ENCODE results near the gene ABRAXAS1. TPM values are rescaled to one million over a fixed set of nuclear protein-coding genes. Genes with fewer than 3 reads are reported as not detected.

Gene ABRAXAS1
- total and polyA plus RNA-seq, 2 of the 4 experiments (the other 2 are of a cell fraction), result 4.1 to 8.4 TPM

GRCh38 chr4:83436680-83437079, 48.2 kb downstream of the ABRAXAS1 start:
- ChIA-PET CTCF (no interaction called here), POLR2A (ENCODE audit: unreplicated experiment) (interaction anchor here (0.6 kb wide), 1 partner anchor 79 kb away, joined by 4 read pairs; no protein-coding TSS in a partner anchor)
- Histone ChIP-seq H3K9me3 (ENCODE audit: control insufficient read depth, insufficient read depth, low read length) (no peaks in the 10 kb centered on the region), H3K4me3 (ENCODE audit: insufficient read depth, low read depth, low read length) (no peak overlapping the region), H2BK20ac (ENCODE audit: low read depth, low read length) (no peak overlapping the region), H3K18ac (ENCODE audit: low read depth, low read length) (no peak overlapping the region), H3K4me1 (ENCODE audit: control insufficient read depth, insufficient read depth, low read length) (no peaks in the 10 kb centered on the region), H3K27ac (ENCODE audit: insufficient read depth, low read length) (no peak overlapping the region), H4K91ac (ENCODE audit: insufficient read depth, low read depth, low read length) (no peak overlapping the region), H3K79me1 (ENCODE audit: low read depth in 1 of 2, low read length in 2 of 2) (no peaks in the 10 kb centered on the region), H3K27me3 (ENCODE audit: control insufficient read depth, insufficient read depth, low read length) (no peaks in the 10 kb centered on the region), H3K56ac (ENCODE audit: extremely low read depth, insufficient read depth, low read length) (no peak overlapping the region), H3K14ac (replicated peaks; ENCODE audit: low read depth, low read length) (no peak overlapping the region), H2AK5ac (ENCODE audit: low read depth, low read length) (no peak overlapping the region), H3K4me2 (ENCODE audit: low read depth, low read length) (no peak overlapping the region), H3K9me1 (ENCODE audit: insufficient read depth, low read length) (no peaks in the 10 kb centered on the region), H2BK120ac (ENCODE audit: low read depth, low read length) (no peak overlapping the region), H3K23ac (ENCODE audit: low read depth, low read length) (no peak overlapping the region), H2AFZ (replicated peaks; ENCODE audit: low read length, poor library complexity) (no peak overlapping the region), H2BK5ac (ENCODE audit: low read depth, low read length, poor library complexity, severe bottlenecking) (no peak overlapping the region), H2AK9ac (replicated peaks; ENCODE audit: low read depth, low read length, poor library complexity) (no peak overlapping the region), H3K9ac (ENCODE audit: low read depth, low read length) (no peak overlapping the region), H4K20me1 (ENCODE audit: insufficient read depth, low read length) (no peaks in the 10 kb centered on the region), H3K4ac (ENCODE audit: low read depth, low read length) (no peak overlapping the region), H3K36me3 (ENCODE audit: control insufficient read depth, insufficient read depth, low read length) (peaks cover 4% of the 10 kb centered on the region; the same call in 1 of the 2 replicates), H4K8ac (ENCODE audit: low read depth in 2 of 2, low read length in 2 of 2) (no peak overlapping the region), H4K5ac (ENCODE audit: low read depth, low read length) (no peak overlapping the region), H2BK15ac (ENCODE audit: low read depth, low read length) (no peak overlapping the region)
- intact Hi-C loops (cut with micrococcal nuclease), result no loop called here
- 100% methylated on average over 1 of the region's 4 CpGs; no CpG with 5 or more reads in 1 of the 2 experiments for WGBS, 2 experiments (ENCODE audit: extremely low coverage in 2 of 2, insufficient read length in 1 of 2)
- no peak for TF ChIP-seq ELK1 (IDR thresholded peaks at IDR 0.05; ENCODE audit: borderline replicate concordance, low read depth, low read length)
- no peak for TF ChIP-seq MAFK (IDR thresholded peaks at IDR 0.05; ENCODE audit: low read depth, low read length)
- no peak for TF ChIP-seq MAZ (IDR thresholded peaks at IDR 0.05; ENCODE audit: borderline replicate concordance, low read depth, low read length)
- TF ChIP-seq USF2 (IDR thresholded peaks at IDR 0.05; ENCODE audit: low read depth, low read length), result no peak
- no peak for TF ChIP-seq RAD21 (IDR thresholded peaks at IDR 0.05; ENCODE audit: low read length)
- TF ChIP-seq NFE2L2 (IDR thresholded peaks at IDR 0.05; ENCODE audit: low read depth, low read length), result no peak
- TF ChIP-seq SMC3 (IDR thresholded peaks at IDR 0.05; ENCODE audit: low read depth, low read length), result no peak
- TF ChIP-seq POLR2A (IDR thresholded peaks at IDR 0.05; ENCODE audit: low read depth, low read length), result no peak
- TF ChIP-seq RFX5 (IDR thresholded peaks at IDR 0.05; ENCODE audit: low read depth, low read length), result no peak
- no peak for TF ChIP-seq CTCF (conservative IDR thresholded peaks at IDR 0.05; ENCODE audit: low read depth, low read length)
- TF ChIP-seq CHD1 (IDR thresholded peaks at IDR 0.05; ENCODE audit: low read depth, low read length), result no peak
- TF ChIP-seq RCOR1 (IDR thresholded peaks at IDR 0.05; ENCODE audit: insufficient replicate concordance, low read length), result no peak
- TF ChIP-seq BHLHE40 (IDR thresholded peaks at IDR 0.05; ENCODE audit: low read depth, low read length), result no peak
- no peak for TF ChIP-seq MXI1 (IDR thresholded peaks at IDR 0.05; ENCODE audit: borderline replicate concordance, low read depth, low read length)
- TF ChIP-seq CEBPB (IDR thresholded peaks at IDR 0.05; ENCODE audit: low read depth, low read length), result no peak
- TF ChIP-seq FOS (IDR thresholded peaks at IDR 0.05; ENCODE audit: low read depth, low read length), result no peak
- ATAC-seq (ENCODE audit: low read depth) (no peak), DNase-seq (no peak)
- in situ Hi-C loops (cut with MboI; ENCODE audit: low sequenced_read_pairs), result no loop called here
- dilution Hi-C loops (cut with HindIII; ENCODE audit: low sequenced_read_pairs, unreplicated experiment), result no loop called here
- BruUV-seq (replicated peaks), result no TSS peak
